Kidney epithelial cell (primary cell): ENCODE data around the gene CT45A10. TPM values are rescaled to one million over a fixed set of nuclear protein-coding genes. Genes with fewer than 3 reads are reported as not detected.
"Not testable (repeated sequence)": the region's sequence is repeated elsewhere in the genome, so short reads cannot be mapped to it uniquely, and the experiment has no call there.

Source experiments
- DNase-seq: peaks from one replicate; pipeline ENCODE4 v3.0.0-alpha.2; 2010; ENCODE audit warnings: low read depth
- H3K27me3 ChIP-seq: 2 replicates; pipeline ENCODE4 v1.6.0; 2011; ENCODE audit warnings: low read length; ENCODE audit not compliant: control insufficient read depth, insufficient read depth
- H3K36me3 ChIP-seq: 2 replicates; pipeline ENCODE4 v1.5.1; 2011; ENCODE audit warnings: low read length; ENCODE audit not compliant: control insufficient read depth, insufficient read depth
- H3K4me3 ChIP-seq: 2 replicates; pipeline ENCODE4 v1.5.1; 2011; ENCODE audit warnings: low read depth, mild to moderate bottlenecking, control low read depth, low read length
- CTCF ChIP-seq: IDR thresholded peaks from 2 replicates; pipeline ENCODE4 v1.5.1; 2011; ENCODE audit warnings: mild to moderate bottlenecking, moderate library complexity, low read length, control low read depth, inconsistent platforms; ENCODE audit not compliant: insufficient read depth, poor library complexity, severe bottlenecking
- total RNA-seq: library from RNA; depleted of rRNA; stranded (reverse); fragments of >200 nt; gene quantifications from 2 replicates; pipeline ENCODE4 v1.2.3, GENCODE V29; 2015

Gene CT45A10, protein sequence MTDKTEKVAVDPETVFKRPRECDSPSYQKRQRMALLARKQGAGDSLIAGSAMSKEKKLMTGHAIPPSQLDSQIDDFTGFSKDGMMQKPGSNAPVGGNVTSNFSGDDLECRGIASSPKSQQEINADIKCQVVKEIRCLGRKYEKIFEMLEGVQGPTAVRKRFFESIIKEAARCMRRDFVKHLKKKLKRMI
- not detected in 2 replicates for total RNA-seq

- Histone ChIP-seq H3K27me3 (no peaks in the 10 kb centered on the region), H3K4me3 (no peak within 1 kb of the TSS), H3K36me3 (no peaks in the 10 kb centered on the region)
- no peak for TF ChIP-seq CTCF
- DNase-seq = no peak
Observed at GRCh38 chrX:135893294-135893817, at the start of gene CT45A10, which contains the start of gene SAGE1. CT45A10 (minus strand) TSS chrX:135893444; CDS start chrX:135885344, 8,100 bp downstream. SAGE1 (plus strand) TSS chrX:135893716; CDS start chrX:135896243, 2,527 bp downstream.

DNA sequence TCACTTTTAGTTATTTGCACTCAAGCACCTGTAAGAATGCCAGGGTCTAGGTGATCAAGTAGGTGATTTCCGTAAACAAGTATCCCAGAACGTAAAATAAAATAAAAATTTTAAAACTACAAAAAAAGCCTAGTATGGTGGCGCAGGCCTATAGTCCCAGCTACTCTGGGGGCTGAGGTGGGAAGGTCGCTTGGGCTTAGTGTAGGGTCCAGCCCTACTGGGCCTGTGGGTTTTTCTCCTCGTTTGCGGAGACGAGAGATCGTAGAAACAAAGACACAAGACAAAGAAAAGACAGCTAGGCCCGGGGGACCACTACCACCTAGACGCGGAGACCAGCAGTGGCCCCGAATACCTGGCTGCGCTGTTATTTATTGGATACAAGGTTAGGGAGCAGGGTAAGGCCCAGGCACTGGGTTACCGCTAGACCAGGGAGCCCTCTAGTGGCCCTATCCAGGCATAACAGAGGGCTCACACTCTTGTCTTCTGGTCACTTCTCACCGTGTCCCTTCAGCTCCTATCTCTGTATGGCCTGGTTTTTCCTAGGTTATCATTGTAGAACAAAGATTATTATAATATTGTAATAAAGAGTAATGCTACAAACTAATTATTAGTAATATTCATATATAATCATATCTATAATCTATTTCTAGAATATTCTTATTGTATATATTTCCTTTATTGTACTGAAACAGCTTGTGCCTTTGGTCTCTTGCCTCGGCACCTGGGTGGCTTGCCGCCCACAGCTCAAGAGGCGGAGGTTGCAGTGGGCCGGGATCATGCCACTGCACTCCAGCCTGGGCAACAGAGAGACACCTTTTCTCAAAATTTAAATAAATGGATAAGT, 38.6 kb upstream of the CT45A10 start:
- TF ChIP-seq CTCF = peak; percentile 72
- no peaks in the 10 kb centered on the region for H3K36me3 ChIP-seq
- no peak for DNase-seq
- no peaks in the 10 kb centered on the region for H3K27me3 ChIP-seq
- H3K4me3 ChIP-seq = no peak overlapping the region

DNA sequence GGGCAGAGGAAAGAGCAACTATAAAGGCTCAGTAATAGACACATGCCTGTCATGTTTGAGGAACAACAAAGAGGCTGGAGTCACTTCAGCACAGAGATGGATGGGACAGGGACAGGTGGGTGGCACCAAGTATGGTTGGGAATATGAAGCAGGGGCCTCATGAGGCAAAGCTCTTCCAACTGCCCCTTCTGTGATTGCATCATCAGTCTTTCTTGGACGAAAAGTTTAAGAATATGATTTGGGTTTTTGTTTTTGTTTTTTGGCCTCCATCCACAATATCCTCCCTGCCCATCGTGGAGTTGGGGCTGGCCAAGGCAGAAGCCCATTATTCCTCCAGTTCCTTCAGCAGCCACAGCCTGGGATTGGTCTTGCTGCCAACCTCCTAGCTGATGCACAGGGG, 34.7 kb upstream of the CT45A10 start:
- no peak for TF ChIP-seq CTCF
- Histone ChIP-seq H3K36me3 (no peaks in the 10 kb centered on the region), H3K4me3 (no peak overlapping the region), H3K27me3 (no peaks in the 10 kb centered on the region)
- DNase-seq = no peak

DNA sequence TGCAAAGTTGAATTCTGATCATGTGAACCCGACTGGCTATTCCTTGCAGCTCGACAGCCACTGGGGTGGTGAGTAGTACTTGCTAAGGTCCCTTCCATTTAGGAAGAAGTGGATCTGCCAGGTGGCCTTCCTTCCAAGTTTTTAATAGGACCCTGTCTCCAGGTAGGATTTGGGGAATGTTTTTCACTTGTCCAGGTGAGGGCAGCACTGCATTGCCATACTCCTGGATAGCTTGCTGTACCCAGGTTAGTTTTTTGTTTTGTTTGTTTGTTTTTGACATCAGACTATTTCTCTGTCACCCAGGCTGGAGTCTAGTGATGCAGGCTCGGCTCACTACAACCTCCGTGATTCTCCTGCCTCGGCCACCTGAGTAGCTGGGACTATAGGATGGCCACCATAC, 30.1 kb upstream of the CT45A10 start:
- TF ChIP-seq CTCF = peak; percentile 11
- no peaks in the 10 kb centered on the region for H3K36me3 ChIP-seq
- H3K27me3 ChIP-seq = no peaks in the 10 kb centered on the region
- DNase-seq = no peak
- no peak overlapping the region for H3K4me3 ChIP-seq

- DNase-seq, H3K4me3 ChIP-seq, H3K27me3 ChIP-seq, H3K36me3 ChIP-seq: not testable (repeated sequence)
Observed at GRCh38 chrX:135920516-135920915, 27.3 kb upstream of the CT45A10 start.

DNA sequence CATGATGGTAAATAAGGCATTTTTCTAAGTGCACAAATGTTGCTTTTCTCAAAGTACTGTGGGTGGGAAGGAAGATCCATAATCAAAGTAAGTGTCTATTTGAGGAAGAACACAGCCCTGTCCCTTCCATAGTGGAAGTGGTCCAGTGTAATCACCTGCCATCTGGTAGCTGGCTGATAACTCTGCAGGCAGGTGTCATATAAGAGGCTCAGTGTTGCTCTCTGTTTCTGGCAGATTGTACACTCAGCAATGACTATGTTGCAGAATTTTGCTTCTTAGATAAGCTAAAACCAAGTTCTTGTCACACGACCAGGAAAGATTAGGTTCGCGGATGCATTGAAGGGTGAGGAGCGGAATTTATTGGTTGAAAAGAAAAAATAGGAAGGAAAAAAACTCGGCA, 21.2 kb upstream of the CT45A10 start:
- Histone ChIP-seq H3K27me3 (no peaks in the 10 kb centered on the region), H3K4me3 (no peak overlapping the region), H3K36me3 (no peaks in the 10 kb centered on the region)
- DNase-seq = no peak
- no peak for TF ChIP-seq CTCF
